GM23338 (cell line): Measurements from ENCODE around the gene HOXC4. TPM values are rescaled to one million over a fixed set of nuclear protein-coding genes. Genes with fewer than 3 reads are reported as not detected.
A peak's percentile ranks its signal among the peaks of the same experiment; 100 is the strongest.
"Not testable (repeated sequence)": the region's sequence is repeated elsewhere in the genome, so short reads cannot be mapped to it uniquely, and the experiment has no call there.

Source experiments
- ATAC-seq: fragments of 200-7000 bp; cut with Tn5 transposase; 3 replicates; pipeline ENCODE4 v1.9.1; 2020
- DNase-seq: peaks from one replicate; pipeline ENCODE4 v3.0.0-alpha.2; 2015; ENCODE audit warnings: low spot score
- H2AFZ ChIP-seq: fragments of 200-600 bp; sonication (generic); 2 replicates; pipeline ENCODE4 v1.8.0; 2016; ENCODE audit warnings: antibody characterized with exemption, mild to moderate bottlenecking, moderate library complexity
- H3F3A ChIP-seq: fragments of 200-600 bp; sonication (generic); replicated peaks from 2 replicates; pipeline ENCODE4 v1.8.0; 2017; ENCODE audit warnings: antibody characterized with exemption, mixed run types, low read depth
- H3K27ac ChIP-seq: fragments of 200-600 bp; sonication (generic); 2 replicates; pipeline ENCODE4 v1.6.1; 2016; ENCODE audit warnings: low read depth
- H3K27me3 ChIP-seq: fragments of 200-600 bp; sonication (generic); 2 replicates; pipeline ENCODE4 v1.8.0; 2016; ENCODE audit warnings: mild to moderate bottlenecking, mixed run types, moderate library complexity; ENCODE audit not compliant: insufficient read depth
- H3K36me3 ChIP-seq: fragments of 200-600 bp; sonication (generic); 2 replicates; pipeline ENCODE4 v1.8.0; 2016; ENCODE audit warnings: mild to moderate bottlenecking; ENCODE audit not compliant: insufficient read depth
- H3K4me1 ChIP-seq: fragments of 200-600 bp; sonication (generic); 2 replicates; pipeline ENCODE4 v1.8.0; 2016; ENCODE audit warnings: mild to moderate bottlenecking, moderate library complexity; ENCODE audit not compliant: insufficient read depth
- H3K4me2 ChIP-seq: fragments of 200-600 bp; sonication (generic); 2 replicates; pipeline ENCODE4 v1.7.1; 2017; ENCODE audit warnings: mixed run types
- H3K4me3 ChIP-seq: fragments of 200-600 bp; sonication (generic); 2 replicates; pipeline ENCODE4 v1.6.1; 2016; ENCODE audit warnings: mixed run types
- H3K79me2 ChIP-seq: fragments of 200-600 bp; sonication (generic); replicated peaks from 2 replicates; pipeline ENCODE4 v1.8.0; 2017; ENCODE audit warnings: mild to moderate bottlenecking; ENCODE audit not compliant: insufficient read depth
- H3K9me2 ChIP-seq: fragments of 200-600 bp; sonication (generic); 2 replicates; pipeline ENCODE4 v1.8.0; 2017; ENCODE audit not compliant: insufficient read depth
- H4K20me1 ChIP-seq: fragments of 200-600 bp; sonication (generic); replicated peaks from 2 replicates; pipeline ENCODE4 v1.8.0; 2017; ENCODE audit warnings: mild to moderate bottlenecking; ENCODE audit not compliant: insufficient read depth
- H3K27ac Mint-ChIP-seq: 2 replicates; pipeline ENCODE4 v1.8.0; 2020; ENCODE audit warnings: inconsistent platforms, mild to moderate bottlenecking, moderate library complexity, mixed read lengths
- H3K27me3 Mint-ChIP-seq: 3 replicates; pipeline ENCODE4 v1.8.0; 2022; ENCODE audit warnings: low read depth, mild to moderate bottlenecking, moderate library complexity, mixed read lengths, inconsistent platforms; ENCODE audit not compliant: insufficient read depth, poor library complexity
- H3K36me3 Mint-ChIP-seq: 3 replicates; pipeline ENCODE4 v1.8.0; 2021; ENCODE audit warnings: low read depth, mild to moderate bottlenecking, inconsistent platforms, moderate library complexity, mixed read lengths
- H3K4me1 Mint-ChIP-seq: 3 replicates; pipeline ENCODE4 v1.8.0; 2020; ENCODE audit warnings: mild to moderate bottlenecking, inconsistent platforms, mixed read lengths
- H3K4me3 Mint-ChIP-seq: 3 replicates; pipeline ENCODE4 v1.8.0; 2021; ENCODE audit warnings: moderate library complexity, mild to moderate bottlenecking, inconsistent platforms, mixed read lengths
- H3K9me3 Mint-ChIP-seq: 3 replicates; pipeline ENCODE4 v1.8.0; 2020; ENCODE audit warnings: moderate library complexity, mild to moderate bottlenecking, inconsistent platforms, mixed read lengths
- EZH2 ChIP-seq: fragments of 200-600 bp; sonication (generic); IDR thresholded peaks from one replicate; pipeline ENCODE4 v1.8.0; 2017; ENCODE audit warnings: antibody characterized with exemption, mild to moderate bottlenecking, low read depth; ENCODE audit not compliant: unreplicated experiment
- polyA plus RNA-seq: library from polyadenylated mRNA; unstranded; fragments of >200 nt; fragmentation: Nextera tagmentation; extraction: Ambion mirVana; gene quantifications from 2 replicates; pipeline ENCODE4 v1.2.1, GENCODE V29; 2016
- total RNA-seq: library from RNA; depleted of rRNA; stranded (reverse); fragments of >200 nt; shearing (Covaris generic); gene quantifications from 2 replicates; pipeline ENCODE4 v1.2.3, GENCODE V29; 2014

The HOXC4 gene
- total and polyA plus RNA-seq, 2 experiments from 2014 or later = not detected

DNA sequence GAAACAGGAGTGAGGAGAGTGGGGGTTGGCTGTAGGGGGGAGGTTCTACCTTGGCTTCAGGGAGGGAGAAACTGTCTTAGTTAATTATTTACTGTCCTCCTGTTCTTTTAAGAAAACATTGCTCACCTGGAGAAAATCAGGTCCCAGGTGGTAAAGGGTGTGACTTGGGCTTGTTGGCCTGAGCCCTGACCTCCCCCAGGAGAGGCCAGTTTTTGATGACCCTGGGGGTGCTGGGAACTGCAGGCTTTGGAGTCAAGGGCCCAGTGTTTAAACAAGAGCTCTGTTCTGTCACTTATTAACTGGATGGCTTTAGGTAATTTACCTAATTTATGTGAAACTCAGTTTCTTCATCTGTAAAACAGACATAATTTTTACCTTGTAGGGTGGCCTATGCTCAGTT, 34.4 kb downstream of the HOXC4 start:
- not testable (repeated sequence) for H3K9me3 Mint-ChIP-seq, H3K27ac Mint-ChIP-seq

DNA sequence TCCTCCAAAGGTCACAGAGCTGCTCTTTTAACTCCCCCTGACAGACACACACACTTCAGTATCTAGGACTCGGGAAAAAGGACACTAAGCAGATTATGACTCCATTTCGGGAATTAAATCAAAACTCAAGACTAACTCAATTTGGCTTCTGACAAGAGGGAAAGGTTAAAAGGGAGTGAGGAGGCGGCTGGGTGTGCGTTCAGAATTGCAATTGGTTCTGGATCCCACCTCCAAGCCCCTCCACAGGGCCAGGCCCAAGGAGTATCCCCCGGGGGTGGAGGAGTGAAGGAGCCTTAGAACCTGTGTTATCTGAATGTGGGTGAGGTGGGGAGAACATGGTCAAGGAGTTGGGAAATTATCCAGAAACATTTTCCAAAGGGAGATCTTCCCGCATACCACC, 35.8 kb downstream of the HOXC4 start:
- not testable (repeated sequence) for H3K36me3 Mint-ChIP-seq, H3K4me3 ChIP-seq, DNase-seq, H3K79me2 ChIP-seq, H3K4me1 ChIP-seq, H3K9me2 ChIP-seq, H3K27ac ChIP-seq, H3K4me2 ChIP-seq, H3K4me1 Mint-ChIP-seq, H2AFZ ChIP-seq, H3F3A ChIP-seq, H3K9me3 Mint-ChIP-seq, H4K20me1 ChIP-seq, H3K36me3 ChIP-seq, ATAC-seq, H3K4me3 Mint-ChIP-seq, H3K27ac Mint-ChIP-seq
- H3K27me3 Mint-ChIP-seq = peaks cover 98% of the 10 kb centered on the region
- H3K27me3 ChIP-seq = peaks cover 100% of the 10 kb centered on the region

More for the DNA sequence above, 34.4 kb downstream of the HOXC4 start:
- not testable (repeated sequence) for H3K4me1 ChIP-seq, H3K27ac ChIP-seq, DNase-seq, H3K79me2 ChIP-seq, H3K36me3 Mint-ChIP-seq, H4K20me1 ChIP-seq, H2AFZ ChIP-seq, H3K36me3 ChIP-seq, H3K9me2 ChIP-seq, H3K4me3 Mint-ChIP-seq, H3K4me3 ChIP-seq, ATAC-seq, H3K4me2 ChIP-seq, H3K4me1 Mint-ChIP-seq, H3F3A ChIP-seq
- peaks cover 100% of the 10 kb centered on the region for H3K27me3 ChIP-seq
- peaks cover 100% of the 10 kb centered on the region for H3K27me3 Mint-ChIP-seq

DNA sequence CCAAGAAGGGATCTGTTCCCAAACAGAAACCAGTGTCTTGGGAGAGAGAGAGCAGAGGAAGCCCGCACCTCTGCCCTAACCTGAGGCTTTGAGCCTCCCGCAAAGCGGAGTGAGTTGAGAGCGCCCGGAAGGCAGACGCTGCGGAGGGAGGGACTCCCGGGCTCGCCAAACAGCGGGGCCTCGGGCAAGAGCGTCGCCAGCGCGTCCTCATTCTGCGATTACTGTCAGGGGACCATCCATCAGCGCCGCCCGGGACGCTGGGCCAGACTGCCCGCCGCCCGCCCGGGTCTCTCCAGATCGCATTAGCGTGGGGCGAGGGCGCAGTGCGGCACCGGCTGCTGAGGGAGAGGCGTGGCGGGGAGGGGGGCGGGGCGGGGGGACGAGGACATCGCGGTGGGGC, 36.7 kb downstream of the HOXC4 start:
- H2AFZ ChIP-seq, H3K36me3 ChIP-seq, H3F3A ChIP-seq, ATAC-seq, H4K20me1 ChIP-seq, H3K79me2 ChIP-seq, H3K9me2 ChIP-seq, H3K9me3 Mint-ChIP-seq, H3K4me1 ChIP-seq, H3K27ac ChIP-seq, H3K27ac Mint-ChIP-seq, H3K36me3 Mint-ChIP-seq, H3K4me1 Mint-ChIP-seq: not testable (repeated sequence)
- H3K4me3 ChIP-seq = peak overlapping the region; percentile 40; the same call in 1 of the 2 replicates
- Mint-ChIP-seq H3K4me3 (peak overlapping the region; percentile 67), H3K27me3 (peaks cover 96% of the 10 kb centered on the region)
- peak; percentile 55 for TF ChIP-seq EZH2
- peak; percentile 68 for DNase-seq
- H3K4me2 ChIP-seq = peak overlapping the region; percentile 65
- H3K27me3 ChIP-seq = peaks cover 98% of the 10 kb centered on the region

DNA sequence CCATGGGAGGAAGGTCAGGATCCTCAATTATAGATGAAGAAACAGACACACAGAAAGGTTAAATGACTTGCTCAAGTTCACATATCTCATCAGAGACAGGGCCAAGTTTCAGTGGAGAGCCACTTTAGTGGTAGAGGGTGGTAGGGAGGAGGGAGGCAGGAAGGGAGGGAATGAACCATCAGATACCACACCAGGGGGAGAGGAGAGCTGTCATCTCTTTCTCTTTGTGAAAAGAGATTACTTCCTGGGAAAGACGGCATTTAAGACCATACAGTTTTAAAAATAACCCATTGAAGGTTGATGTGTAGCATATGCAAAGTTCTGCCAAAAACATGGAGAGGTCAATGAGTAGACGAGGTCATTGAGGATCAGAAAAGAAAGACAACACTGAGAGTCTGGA, 39.3 kb downstream of the HOXC4 start:
- H3K4me3 ChIP-seq, H3K4me1 ChIP-seq, H3K27ac ChIP-seq, DNase-seq, H3K4me1 Mint-ChIP-seq, ATAC-seq, H3K9me3 Mint-ChIP-seq, H4K20me1 ChIP-seq, H3K36me3 Mint-ChIP-seq, H3K27ac Mint-ChIP-seq, H3K4me2 ChIP-seq, H3K9me2 ChIP-seq, H3F3A ChIP-seq, H3K79me2 ChIP-seq, H2AFZ ChIP-seq, H3K4me3 Mint-ChIP-seq, H3K36me3 ChIP-seq: not testable (repeated sequence)
- peaks cover 85% of the 10 kb centered on the region for H3K27me3 Mint-ChIP-seq
- peaks cover 95% of the 10 kb centered on the region for H3K27me3 ChIP-seq

DNA sequence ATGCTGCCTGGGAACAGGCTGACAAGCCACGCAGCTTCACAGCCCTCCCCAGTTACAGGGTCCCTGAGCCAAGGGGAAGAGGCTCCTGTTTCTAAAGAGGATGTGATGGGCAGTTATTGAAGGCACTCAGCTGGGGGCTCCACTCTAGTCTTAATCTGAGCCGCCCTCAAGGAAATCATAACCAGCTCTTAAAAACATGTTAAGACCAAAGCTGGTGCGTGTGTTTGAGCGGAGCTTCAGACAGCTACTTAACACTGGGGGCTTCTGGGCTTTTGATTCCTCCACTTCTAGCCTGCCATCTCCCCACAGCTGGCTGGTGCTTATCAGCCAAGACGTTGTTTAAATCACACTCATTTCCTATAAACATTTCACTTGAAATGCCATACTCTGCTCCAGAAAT, 42.3 kb downstream of the HOXC4 start:
- not testable (repeated sequence) for H3K4me1 Mint-ChIP-seq, H3K36me3 Mint-ChIP-seq, H3K9me2 ChIP-seq, H3K79me2 ChIP-seq, H3F3A ChIP-seq, ATAC-seq, H3K4me2 ChIP-seq, H3K27ac Mint-ChIP-seq, H3K4me1 ChIP-seq, H4K20me1 ChIP-seq, DNase-seq, H3K27ac ChIP-seq, H3K4me3 Mint-ChIP-seq, H3K9me3 Mint-ChIP-seq, H3K4me3 ChIP-seq, H3K36me3 ChIP-seq, H2AFZ ChIP-seq
- peaks cover 90% of the 10 kb centered on the region for H3K27me3 ChIP-seq
- H3K27me3 Mint-ChIP-seq = peaks cover 66% of the 10 kb centered on the region

DNA sequence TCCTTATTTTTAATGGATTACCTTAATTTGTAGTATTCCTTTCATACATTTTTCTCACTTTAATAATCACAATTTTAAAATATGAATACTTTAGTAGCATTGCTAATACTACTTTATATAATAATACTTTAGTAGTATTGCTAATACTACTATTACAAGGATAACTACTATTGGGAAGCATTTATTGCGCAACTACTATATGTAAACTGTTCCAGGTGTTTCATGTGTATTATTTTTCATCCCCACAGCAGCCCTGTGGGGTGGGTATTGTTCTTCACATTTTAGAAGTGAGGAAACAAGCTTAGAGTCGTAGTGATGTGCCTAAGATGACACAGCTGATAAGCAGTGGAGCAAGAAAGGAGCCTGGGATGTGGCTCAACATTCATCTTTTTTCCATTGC, 45.0 kb downstream of the HOXC4 start:
- not testable (repeated sequence) for H3K36me3 ChIP-seq, H4K20me1 ChIP-seq, H3K4me3 Mint-ChIP-seq, H3K4me2 ChIP-seq, H3K9me3 Mint-ChIP-seq, ATAC-seq, H2AFZ ChIP-seq, H3K36me3 Mint-ChIP-seq, H3K4me1 Mint-ChIP-seq, DNase-seq, H3K79me2 ChIP-seq, H3K27ac ChIP-seq, H3K4me1 ChIP-seq, H3K27ac Mint-ChIP-seq, H3K4me3 ChIP-seq, H3K9me2 ChIP-seq, H3F3A ChIP-seq
- H3K27me3 Mint-ChIP-seq = peaks cover 57% of the 10 kb centered on the region
- H3K27me3 ChIP-seq = peaks cover 90% of the 10 kb centered on the region

DNA sequence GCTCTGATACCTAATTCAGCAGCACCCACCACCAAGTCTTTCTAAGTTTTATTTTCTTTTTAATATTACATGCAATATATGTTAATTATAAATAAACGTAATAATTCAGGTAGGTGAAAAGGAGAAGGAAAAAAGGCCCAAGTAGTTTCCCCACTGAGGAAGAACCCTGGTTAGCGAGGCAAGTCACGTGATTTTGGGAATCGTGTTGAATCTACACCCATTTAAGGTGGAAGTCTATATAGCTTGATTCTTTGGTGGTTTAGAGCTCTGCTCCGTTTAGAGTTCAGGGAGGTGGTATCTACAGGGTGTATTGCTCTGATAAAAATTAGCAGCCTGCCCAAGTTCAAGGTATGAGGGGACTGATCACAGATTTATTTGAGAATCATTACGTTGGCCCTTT, 47.0 kb downstream of the HOXC4 start:
- H3K27ac Mint-ChIP-seq, H3K36me3 ChIP-seq, H3K4me3 Mint-ChIP-seq, H3K9me3 Mint-ChIP-seq, H4K20me1 ChIP-seq, H3K4me3 ChIP-seq, H3K4me2 ChIP-seq, H3K79me2 ChIP-seq, H3F3A ChIP-seq, ATAC-seq, H2AFZ ChIP-seq, H3K4me1 Mint-ChIP-seq, DNase-seq, H3K9me2 ChIP-seq, H3K4me1 ChIP-seq, H3K36me3 Mint-ChIP-seq, H3K27ac ChIP-seq: not testable (repeated sequence)
- peaks cover 92% of the 10 kb centered on the region for H3K27me3 ChIP-seq
- H3K27me3 Mint-ChIP-seq = peaks cover 61% of the 10 kb centered on the region
